IPS DF 6.9 (cell line): Measurements from ENCODE around the gene RPS6KA5.
"Not testable (repeated sequence)": the region's sequence is repeated elsewhere in the genome, so short reads cannot be mapped to it uniquely, and the experiment has no call there.

Experiments used
- DNase-seq: peaks from one replicate; pipeline ENCODE4 v3.0.0-alpha.2; 2013; ENCODE audit warnings: low read depth, low spot score
- H3K27ac ChIP-seq: one replicate; pipeline ENCODE4 v1.5.1; 2013; ENCODE audit warnings: low read length, control low read depth
- H3K27me3 ChIP-seq: 2 replicates; pipeline ENCODE4 v1.6.1; 2013; ENCODE audit warnings: mild to moderate bottlenecking, low read length; ENCODE audit not compliant: control insufficient read depth, insufficient read depth
- H3K36me3 ChIP-seq: 2 replicates; pipeline ENCODE4 v1.6.1; 2013; ENCODE audit warnings: low read length; ENCODE audit not compliant: control insufficient read depth, insufficient read depth
- H3K4me1 ChIP-seq: 2 replicates; pipeline ENCODE4 v1.6.1; 2013; ENCODE audit warnings: low read length; ENCODE audit not compliant: control insufficient read depth, insufficient read depth
- H3K4me3 ChIP-seq: 2 replicates; pipeline ENCODE4 v1.5.1; 2013; ENCODE audit warnings: mild to moderate bottlenecking, low read length
- H3K9me3 ChIP-seq: 2 replicates; pipeline ENCODE4 v1.6.1; 2013; ENCODE audit warnings: low read length, inconsistent platforms; ENCODE audit not compliant: control insufficient read depth, insufficient read depth
- WGBS: extraction: QIAGEN DNeasy Blood & Tissue Kit; methylation state at CpG from one replicate; pipeline ENCODE4 v1.1.7; 2013; ENCODE audit warnings: mixed read lengths, missing lambda C conversion rate; ENCODE audit not compliant: insufficient read length, insufficient coverage; 5-methylcytosine and 5-hydroxymethylcytosine counted together

The RPS6KA5 gene

GRCh38 chr14:90853116-90853515 lies 207.3 kb downstream of the RPS6KA5 start:
- DNase-seq, result no peak
- Histone ChIP-seq H3K36me3 (no peaks in the 10 kb centered on the region), H3K4me3 (no peak overlapping the region), H3K27me3 (no peaks in the 10 kb centered on the region), H3K9me3 (no peaks in the 10 kb centered on the region), H3K27ac (no peak overlapping the region), H3K4me1 (0 out of 2 replicates have a peak, but pooled peaks cover 1% of the 10 kb centered on the region)

GRCh38 chr14:90851327-90852036 lies 209.0 kb downstream of the RPS6KA5 start:
- no peak for DNase-seq
- Histone ChIP-seq H3K4me3 (no peak overlapping the region), H3K27me3 (no peaks in the 10 kb centered on the region), H3K9me3 (no peaks in the 10 kb centered on the region), H3K36me3 (no peaks in the 10 kb centered on the region), H3K27ac (no peak overlapping the region), H3K4me1 (0 out of 2 replicates have a peak, but pooled peaks cover 1% of the 10 kb centered on the region)
- WGBS, result no CpG with 5 or more reads among the region's 5 CpGs

GRCh38 chr14:90850487-90850886 lies 210.0 kb downstream of the RPS6KA5 start:
- H3K4me3 ChIP-seq, result no peak overlapping the region
- no peak for DNase-seq
- 0 out of 2 replicates have a peak, but pooled peaks cover 1% of the 10 kb centered on the region for H3K4me1 ChIP-seq
- H3K27me3 ChIP-seq, result no peaks in the 10 kb centered on the region
- H3K27ac ChIP-seq, result no peak overlapping the region
- WGBS, result no CpG with 5 or more reads among the region's 3 CpGs
- no peaks in the 10 kb centered on the region for H3K9me3 ChIP-seq
- no peaks in the 10 kb centered on the region for H3K36me3 ChIP-seq

GRCh38 chr14:90849787-90850444 lies 210.5 kb downstream of the RPS6KA5 start:
- DNase-seq, result no peak
- no peak overlapping the region for H3K27ac ChIP-seq
- 0 out of 2 replicates have a peak, but pooled peaks cover 1% of the 10 kb centered on the region for H3K4me1 ChIP-seq

GRCh38 chr14:90848944-90849731 lies 211.3 kb downstream of the RPS6KA5 start:
- Histone ChIP-seq H3K27me3 (no peaks in the 10 kb centered on the region), H3K9me3 (no peaks in the 10 kb centered on the region), H3K4me3 (no peak overlapping the region), H3K27ac (no peak overlapping the region), H3K36me3 (no peaks in the 10 kb centered on the region), H3K4me1 (0 out of 2 replicates have a peak, but pooled peaks cover 1% of the 10 kb centered on the region)
- WGBS, result no CpG with 5 or more reads among the region's 17 CpGs
- no peak for DNase-seq

More at GRCh38 chr14:90849787-90850444, 210.5 kb downstream of the RPS6KA5 start:
- Histone ChIP-seq H3K36me3 (no peaks in the 10 kb centered on the region), H3K9me3 (no peaks in the 10 kb centered on the region), H3K4me3 (no peak overlapping the region), H3K27me3 (no peaks in the 10 kb centered on the region)
- no CpG with 5 or more reads among the region's 7 CpGs for WGBS

GRCh38 chr14:90846511-90846910 lies 213.9 kb downstream of the RPS6KA5 start:
- DNase-seq, result no peak
- H3K4me1 ChIP-seq, result 0 out of 2 replicates have a peak, but pooled peaks cover 1% of the 10 kb centered on the region
- no CpG with 5 or more reads among the region's 4 CpGs for WGBS
- H3K36me3 ChIP-seq, result no peaks in the 10 kb centered on the region
- H3K9me3 ChIP-seq, result no peaks in the 10 kb centered on the region
- H3K4me3 ChIP-seq, result no peak overlapping the region
- no peaks in the 10 kb centered on the region for H3K27me3 ChIP-seq
- H3K27ac ChIP-seq, result no peak overlapping the region

GRCh38 chr14:90844321-90844720 lies 216.1 kb downstream of the RPS6KA5 start:
- Histone ChIP-seq H3K4me3 (no peak overlapping the region), H3K4me1 (no peaks in the 10 kb centered on the region), H3K27ac (no peak overlapping the region), H3K9me3 (no peaks in the 10 kb centered on the region), H3K27me3 (no peaks in the 10 kb centered on the region), H3K36me3 (no peaks in the 10 kb centered on the region)
- WGBS, result no CpG with 5 or more reads among the region's 3 CpGs
- DNase-seq, result no peak

- WGBS, result no CpG with 5 or more reads among the region's 6 CpGs
- no peaks in the 10 kb centered on the region for H3K36me3 ChIP-seq
- no peak for DNase-seq
- H3K27ac ChIP-seq, result no peak overlapping the region
- H3K4me1 ChIP-seq, result no peaks in the 10 kb centered on the region
- no peaks in the 10 kb centered on the region for H3K9me3 ChIP-seq
- no peak overlapping the region for H3K4me3 ChIP-seq
- no peaks in the 10 kb centered on the region for H3K27me3 ChIP-seq
Measured at GRCh38 chr14:90842726-90843125, 217.7 kb downstream of the RPS6KA5 start.

- H3K4me1 ChIP-seq, DNase-seq, H3K4me3 ChIP-seq, H3K36me3 ChIP-seq, H3K27me3 ChIP-seq, H3K9me3 ChIP-seq, H3K27ac ChIP-seq: not testable (repeated sequence)
- WGBS, result no CpG with 5 or more reads among the region's 4 CpGs
Measured at GRCh38 chr14:90840667-90841066, 219.8 kb downstream of the RPS6KA5 start.

- Histone ChIP-seq H3K4me1 (no peaks in the 10 kb centered on the region), H3K27ac (no peak overlapping the region), H3K9me3 (no peaks in the 10 kb centered on the region), H3K27me3 (no peaks in the 10 kb centered on the region), H3K36me3 (no peaks in the 10 kb centered on the region), H3K4me3 (no peak overlapping the region)
- WGBS, result no CpG with 5 or more reads among the region's 3 CpGs
- no peak for DNase-seq
Measured at GRCh38 chr14:90839889-90840266, 220.6 kb downstream of the RPS6KA5 start.
